GM23338 (cell line): ENCODE measurements around the gene SORCS2. TPM values are rescaled to one million over a fixed set of nuclear protein-coding genes. Genes with fewer than 3 reads are reported as not detected.

Experiments
- ATAC-seq: fragments of 200-7000 bp; cut with Tn5 transposase; 3 replicates; pipeline ENCODE4 v1.9.1; 2020
- DNase-seq: peaks from one replicate; pipeline ENCODE4 v3.0.0-alpha.2; 2015; ENCODE audit warnings: low spot score
- H2AFZ ChIP-seq: fragments of 200-600 bp; sonication (generic); 2 replicates; pipeline ENCODE4 v1.8.0; 2016; ENCODE audit warnings: antibody characterized with exemption, mild to moderate bottlenecking, moderate library complexity
- H3F3A ChIP-seq: fragments of 200-600 bp; sonication (generic); replicated peaks from 2 replicates; pipeline ENCODE4 v1.8.0; 2017; ENCODE audit warnings: antibody characterized with exemption, mixed run types, low read depth
- H3K27ac ChIP-seq: fragments of 200-600 bp; sonication (generic); 2 replicates; pipeline ENCODE4 v1.6.1; 2016; ENCODE audit warnings: low read depth
- H3K27me3 ChIP-seq: fragments of 200-600 bp; sonication (generic); 2 replicates; pipeline ENCODE4 v1.8.0; 2016; ENCODE audit warnings: mild to moderate bottlenecking, mixed run types, moderate library complexity; ENCODE audit not compliant: insufficient read depth
- H3K36me3 ChIP-seq: fragments of 200-600 bp; sonication (generic); 2 replicates; pipeline ENCODE4 v1.8.0; 2016; ENCODE audit warnings: mild to moderate bottlenecking; ENCODE audit not compliant: insufficient read depth
- H3K4me1 ChIP-seq: fragments of 200-600 bp; sonication (generic); 2 replicates; pipeline ENCODE4 v1.8.0; 2016; ENCODE audit warnings: mild to moderate bottlenecking, moderate library complexity; ENCODE audit not compliant: insufficient read depth
- H3K4me2 ChIP-seq: fragments of 200-600 bp; sonication (generic); 2 replicates; pipeline ENCODE4 v1.7.1; 2017; ENCODE audit warnings: mixed run types
- H3K4me3 ChIP-seq: fragments of 200-600 bp; sonication (generic); 2 replicates; pipeline ENCODE4 v1.6.1; 2016; ENCODE audit warnings: mixed run types
- H3K79me2 ChIP-seq: fragments of 200-600 bp; sonication (generic); replicated peaks from 2 replicates; pipeline ENCODE4 v1.8.0; 2017; ENCODE audit warnings: mild to moderate bottlenecking; ENCODE audit not compliant: insufficient read depth
- H3K9me2 ChIP-seq: fragments of 200-600 bp; sonication (generic); 2 replicates; pipeline ENCODE4 v1.8.0; 2017; ENCODE audit not compliant: insufficient read depth
- H4K20me1 ChIP-seq: fragments of 200-600 bp; sonication (generic); replicated peaks from 2 replicates; pipeline ENCODE4 v1.8.0; 2017; ENCODE audit warnings: mild to moderate bottlenecking; ENCODE audit not compliant: insufficient read depth
- H3K27ac Mint-ChIP-seq: 2 replicates; pipeline ENCODE4 v1.8.0; 2020; ENCODE audit warnings: inconsistent platforms, mild to moderate bottlenecking, moderate library complexity, mixed read lengths
- H3K27me3 Mint-ChIP-seq: 3 replicates; pipeline ENCODE4 v1.8.0; 2022; ENCODE audit warnings: low read depth, mild to moderate bottlenecking, moderate library complexity, mixed read lengths, inconsistent platforms; ENCODE audit not compliant: insufficient read depth, poor library complexity
- H3K36me3 Mint-ChIP-seq: 3 replicates; pipeline ENCODE4 v1.8.0; 2021; ENCODE audit warnings: low read depth, mild to moderate bottlenecking, inconsistent platforms, moderate library complexity, mixed read lengths
- H3K4me1 Mint-ChIP-seq: 3 replicates; pipeline ENCODE4 v1.8.0; 2020; ENCODE audit warnings: mild to moderate bottlenecking, inconsistent platforms, mixed read lengths
- H3K4me3 Mint-ChIP-seq: 3 replicates; pipeline ENCODE4 v1.8.0; 2021; ENCODE audit warnings: moderate library complexity, mild to moderate bottlenecking, inconsistent platforms, mixed read lengths
- H3K9me3 Mint-ChIP-seq: 3 replicates; pipeline ENCODE4 v1.8.0; 2020; ENCODE audit warnings: moderate library complexity, mild to moderate bottlenecking, inconsistent platforms, mixed read lengths
- CTCF ChIP-seq, 2 experiments: fragments of 200-600 bp in 1 of 2; sonication (generic) in 1 of 2; conservative IDR thresholded peaks; 2 replicates each; pipeline versions ENCODE4 v1.5.1 to v1.6.1; 2016 to 2017; ENCODE audit warnings: antibody characterized with exemption in 2 of 2, low read depth in 2 of 2, mild to moderate bottlenecking in 2 of 2, moderate library complexity in 1 of 2
- ETS1 ChIP-seq: IDR thresholded peaks from 2 replicates; pipeline ENCODE4 v1.6.1; 2016; ENCODE audit warnings: antibody characterized with exemption
- EZH2phosphoT487 ChIP-seq: fragments of 200-600 bp; sonication (generic); IDR thresholded peaks from one replicate; pipeline ENCODE4 v1.8.1; 2018; ENCODE audit warnings: antibody characterized with exemption; ENCODE audit not compliant: unreplicated experiment
- JUNB ChIP-seq: IDR thresholded peaks from one replicate; pipeline ENCODE4 v1.6.1; 2016; ENCODE audit warnings: antibody characterized with exemption; ENCODE audit not compliant: unreplicated experiment
- NANOG ChIP-seq: IDR thresholded peaks from 2 replicates; pipeline ENCODE4 v1.6.1; 2016; ENCODE audit warnings: antibody characterized with exemption, borderline replicate concordance
- POLR2AphosphoS5 ChIP-seq: IDR thresholded peaks from 2 replicates; pipeline ENCODE4 v1.6.1; 2016; ENCODE audit warnings: antibody characterized with exemption, low read depth
- REST ChIP-seq: IDR thresholded peaks from one replicate; pipeline ENCODE4 v1.6.1; 2018; ENCODE audit warnings: antibody characterized with exemption; ENCODE audit not compliant: unreplicated experiment
- ZNF331 ChIP-seq: fragments of 250-450 bp; sonication (Bioruptor Pico); IDR thresholded peaks from 2 replicates; pipeline ENCODE4 v1.5.0; 2020; ENCODE audit warnings: low read depth, mild to moderate bottlenecking, moderate library complexity
- ZNF462 ChIP-seq: fragments of 250-450 bp; sonication (Bioruptor Pico); IDR thresholded peaks from 2 replicates; pipeline ENCODE4 v1.5.0; 2020; ENCODE audit warnings: mild to moderate bottlenecking, moderate library complexity
- polyA plus RNA-seq: library from polyadenylated mRNA; unstranded; fragments of >200 nt; fragmentation: Nextera tagmentation; extraction: Ambion mirVana; gene quantifications from 2 replicates; pipeline ENCODE4 v1.2.1, GENCODE V29; 2016
- total RNA-seq: library from RNA; depleted of rRNA; stranded (reverse); fragments of >200 nt; shearing (Covaris generic); gene quantifications from 2 replicates; pipeline ENCODE4 v1.2.3, GENCODE V29; 2014

Gene SORCS2
- total and polyA plus RNA-seq, 2 experiments from 2014 or later = 0.47 to 2.4 TPM

- no peak for TF ChIP-seq POLR2AphosphoS5
- TF ChIP-seq ZNF462 (CRISPR knock-in tag) = no peak
- no peak for TF ChIP-seq NANOG
- no peak for TF ChIP-seq EZH2phosphoT487
- no peak for TF ChIP-seq CTCF (conservative IDR thresholded peaks at IDR 0.05; ENCODE audit: low read depth in 2 of 2)
- TF ChIP-seq REST = no peak
- TF ChIP-seq ZNF331 (CRISPR knock-in tag) = no peak
- no peak for TF ChIP-seq JUNB
- no peak for TF ChIP-seq ETS1
Measured at GRCh38 chr4:7235030-7235380, 42.7 kb downstream of the SORCS2 start.

More at GRCh38 chr4:7235030-7235380, 42.7 kb downstream of the SORCS2 start:
- peaks cover 9% of the 10 kb centered on the region for H3K27me3 Mint-ChIP-seq
- H3K27ac Mint-ChIP-seq = no peak overlapping the region
- Histone ChIP-seq H3K9me2 (no peaks in the 10 kb centered on the region), H4K20me1 (no peaks in the 10 kb centered on the region), H3F3A (no peaks in the 10 kb centered on the region), H3K4me2 (no peak overlapping the region), H2AFZ (no peak overlapping the region), H3K27me3 (no peaks in the 10 kb centered on the region), H3K36me3 (no peaks in the 10 kb centered on the region), H3K79me2 (no peaks in the 10 kb centered on the region), H3K4me1 (no peaks in the 10 kb centered on the region), H3K4me3 (no peak overlapping the region), H3K27ac (no peak overlapping the region)
- no peak overlapping the region for H3K4me3 Mint-ChIP-seq
- peaks cover 4% of the 10 kb centered on the region; the same call in 2 of the 3 replicates for H3K9me3 Mint-ChIP-seq
- H3K4me1 Mint-ChIP-seq = no peaks in the 10 kb centered on the region
- H3K36me3 Mint-ChIP-seq = no peaks in the 10 kb centered on the region; the same call in 2 of the 3 replicates
- DNase-seq (no peak), ATAC-seq (no peak)
